GM10847 (cell line): ENCODE results near the gene MROH7.

Experiments used
- POLR2A ChIP-seq: IDR thresholded peaks from 2 replicates; pipeline ENCODE4 v1.6.1; 2011; ENCODE audit not compliant: insufficient read length; ENCODE audit errors: extremely low read depth

The MROH7 gene

GRCh38 chr1:54665852-54666251 is 24.3 kb downstream of the MROH7 start:
- TF ChIP-seq POLR2A: no peak

- no peak for TF ChIP-seq POLR2A
These were observed 24.7 kb downstream of the MROH7 start for GRCh38 chr1:54666333-54666732.

GRCh38 chr1:54667797-54668196 is 26.2 kb downstream of the MROH7 start:
- TF ChIP-seq POLR2A: no peak

- no peak for TF ChIP-seq POLR2A
These were observed 27.0 kb downstream of the MROH7 start for GRCh38 chr1:54668567-54668966.

- TF ChIP-seq POLR2A: no peak
These were observed 30.5 kb downstream of the MROH7 start for GRCh38 chr1:54671985-54672608.

- TF ChIP-seq POLR2A: no peak
These were observed 37.4 kb downstream of the MROH7 start for GRCh38 chr1:54678776-54679643.

GRCh38 chr1:54679706-54680105 is 38.1 kb downstream of the MROH7 start:
- TF ChIP-seq POLR2A: no peak

GRCh38 chr1:54680387-54680786 is 38.8 kb downstream of the MROH7 start:
- TF ChIP-seq POLR2A: no peak

GRCh38 chr1:54681358-54681757 is 39.8 kb downstream of the MROH7 start:
- no peak for TF ChIP-seq POLR2A

- TF ChIP-seq POLR2A: no peak
These were observed 41.9 kb downstream of the MROH7 start for GRCh38 chr1:54683453-54683852.

GRCh38 chr1:54685335-54685905 is 43.8 kb downstream of the MROH7 start:
- TF ChIP-seq POLR2A: no peak

- no peak for TF ChIP-seq POLR2A
These were observed 44.6 kb downstream of the MROH7 start for GRCh38 chr1:54686155-54686554.

- TF ChIP-seq POLR2A: no peak
These were observed 53.2 kb downstream of the MROH7 start for GRCh38 chr1:54694771-54695170.

- TF ChIP-seq POLR2A: no peak
These were observed 53.6 kb downstream of the MROH7 start for GRCh38 chr1:54695221-54695620.

- TF ChIP-seq POLR2A: no peak
These were observed 54.2 kb downstream of the MROH7 start for GRCh38 chr1:54695764-54696163.

- TF ChIP-seq POLR2A: no peak
These were observed 54.7 kb downstream of the MROH7 start for GRCh38 chr1:54696262-54696661.
